ENCODE results near the gene YJU2. TPM values are rescaled to one million over a fixed set of nuclear protein-coding genes. Genes with fewer than 3 reads are reported as not detected.

The YJU2 gene
- total and polyA plus RNA-seq, 2 of the 13 experiments (the other 11 are each of a cell fraction or from before 2014, with no cell fraction given) = 9.3 to 17.9 TPM

- Histone ChIP-seq H3K27me3 (ENCODE audit: control insufficient read depth in 1 of 2, insufficient read depth in 2 of 2, low read length in 2 of 2) (no peaks in the 10 kb centered on the region), H3K4me1 (ENCODE audit: insufficient read depth, low read length) (peaks cover 20% of the 10 kb centered on the region), H2AFZ (ENCODE audit: low read length) (no peak overlapping the region), H3K4me2 (ENCODE audit: low read depth, low read length) (no peak overlapping the region), H3K36me3 (replicated peaks in 1 of 2; ENCODE audit: control insufficient read depth in 1 of 2, insufficient read depth in 2 of 2, low read length in 2 of 2) (peaks cover 9 to 16% of the 10 kb centered on the region in 2 experiments; a peak in 3 of 5 replicates), H3K9ac (ENCODE audit: insufficient read depth, low read depth, low read length) (no peak overlapping the region), H4K20me1 (ENCODE audit: insufficient read depth, low read length) (no peaks in the 10 kb centered on the region), H3K4me3 (replicated peaks in 1 of 3; ENCODE audit: insufficient read depth in 1 of 3, low read depth in 2 of 3, low read length in 3 of 3) (no peak overlapping the region), H3K79me2 (ENCODE audit: insufficient read depth, low read length) (no peaks in the 10 kb centered on the region), H3K27ac (ENCODE audit: extremely low read length, insufficient read depth, low read length) (no peak overlapping the region), H3K9me3 (ENCODE audit: low read length) (no peaks in the 10 kb centered on the region)
- 95% methylated on average over 17 of the region's 18 CpGs for WGBS (ENCODE audit: low lambda C conversion rate)
- POLR2A ChIA-PET = interaction anchor here (0.8 to 2.8 kb wide), 11 partner anchors 10 to 109 kb away, joined by 3 to 23 read pairs (median 5); partner anchors contain the start of genes MPND, STAP2 and YJU2
- no TSS peak for BruUV-seq (replicated peaks)
- in situ Hi-C loops (cut with HindIII; ENCODE audit: extremely low pct_ligation_motif_present, low pct_unique_long_range_greater_than_20kb) (loop anchor here (5.0 kb wide), 1 partner anchor 86 kb away; no protein-coding TSS in a partner anchor), intact Hi-C loops (cut with micrococcal nuclease; ENCODE audit: unreplicated experiment) (loop anchor here (2.0 to 5.0 kb wide), 3 partner anchors 44 to 136 kb away; partner anchors contain the start of genes CHAF1A, MPND and SH3GL1)
- DNase-seq (ENCODE audit: low spot score) (no peak), FAIRE-seq (no peak), ATAC-seq (no peak)
- no peak for TF ChIP-seq AHDC1 (CRISPR knock-in tag; IDR thresholded peaks at IDR 0.05; ENCODE audit: borderline replicate concordance)
- no peak for TF ChIP-seq LRRFIP1 (CRISPR knock-in tag; conservative IDR thresholded peaks at IDR 0.05)
- no peak for TF ChIP-seq IRF1 (CRISPR knock-in tag; IDR thresholded peaks at IDR 0.05; ENCODE audit: low read depth)
- CTCF ChIA-PET (ENCODE audit: low intra/inter-chr PET ratio, low total read pairs) = interaction anchor here (0.6 to 3.2 kb wide), 4 partner anchors 31 to 86 kb away, joined by 3 to 41 read pairs (median 4); no protein-coding TSS in a partner anchor
Measured at GRCh38 chr19:4266253-4267000, 19.5 kb downstream of the YJU2 start.
